ENCODE results near the gene OXGR1. TPM values are rescaled to one million over a fixed set of nuclear protein-coding genes. Genes with fewer than 3 reads are reported as not detected.

The OXGR1 gene
- total RNA-seq, 2 experiments from 2014 or later: not detected

GRCh38 chr13:97011446-97012131 is 17.3 kb upstream of the OXGR1 start:
- Histone ChIP-seq H3K27me3 (ENCODE audit: control insufficient read depth in 1 of 2, insufficient read depth in 2 of 2, low read length in 2 of 2) (peaks cover 0 to 17% of the 10 kb centered on the region in 2 experiments), H3K36me3 (ENCODE audit: insufficient read depth, low read length) (no peaks in the 10 kb centered on the region), H3K4me3 (ENCODE audit: low read length) (no peak overlapping the region), H3K4me1 (ENCODE audit: insufficient read depth, low read length) (peaks cover 4% of the 10 kb centered on the region), H3K9me3 (ENCODE audit: control insufficient read depth in 1 of 2, insufficient read depth in 1 of 2, low read length in 2 of 2) (no peaks in the 10 kb centered on the region), H3K27ac (ENCODE audit: low read depth in 1 of 2, low read length in 2 of 2) (no peak overlapping the region)
- ChIA-PET CTCF (interaction anchor here (0.6 kb wide), 1 partner anchor 38 kb away, joined by 3 read pairs; no protein-coding TSS in a partner anchor), POLR2A (no interaction called here)
- Mint-ChIP-seq H3K4me3 (no peak overlapping the region), H3K36me3 (ENCODE audit: low read depth) (no peaks in the 10 kb centered on the region), H3K27me3 (peaks cover 47% of the 10 kb centered on the region), H3K4me1 (ENCODE audit: low read depth) (peaks cover 6% of the 10 kb centered on the region), H3K27ac (no peak overlapping the region), H3K9me3 (no peaks in the 10 kb centered on the region)
- DNase-seq (no peak), ATAC-seq (ENCODE audit: poor library complexity) (no peak)
- intact Hi-C loops (cut with DNase I, micrococcal nuclease): no loop called here
- TF ChIP-seq CTCF (IDR thresholded peaks at IDR 0.05): no peak

DNA sequence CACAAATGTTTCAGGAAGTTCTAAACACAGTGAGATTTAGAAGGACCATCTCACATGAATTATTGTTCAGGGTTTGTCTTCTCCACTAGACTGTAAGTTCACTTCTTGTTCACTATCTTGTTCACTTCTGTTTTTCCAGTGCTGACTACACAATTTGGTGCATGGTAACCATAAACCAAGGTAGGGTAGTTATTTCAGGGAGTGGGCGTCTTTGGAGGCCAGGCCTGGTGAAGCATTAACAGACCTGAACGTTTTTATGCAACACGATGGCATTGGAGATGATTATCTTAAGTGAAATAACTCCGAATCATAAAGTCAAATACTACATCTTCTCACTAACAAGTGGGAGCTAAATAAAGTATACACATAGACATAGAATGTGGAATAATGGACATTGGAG is 14.4 kb upstream of the OXGR1 start:
- H3K27me3 ChIP-seq (ENCODE audit: control insufficient read depth in 1 of 2, insufficient read depth in 2 of 2, low read length in 2 of 2): peaks cover 0 to 11% of the 10 kb centered on the region in 2 experiments
- no peak for DNase-seq
- Mint-ChIP-seq H3K27ac (no peak overlapping the region), H3K36me3 (ENCODE audit: low read depth) (no peaks in the 10 kb centered on the region), H3K4me1 (ENCODE audit: low read depth) (no peaks in the 10 kb centered on the region), H3K27me3 (peaks cover 44% of the 10 kb centered on the region), H3K9me3 (no peaks in the 10 kb centered on the region), H3K4me3 (no peak overlapping the region)
- no peaks in the 10 kb centered on the region for H3K9me3 ChIP-seq (ENCODE audit: control insufficient read depth in 1 of 2, insufficient read depth in 1 of 2, low read length in 2 of 2)
- no peaks in the 10 kb centered on the region for H3K4me1 ChIP-seq (ENCODE audit: insufficient read depth, low read length)
- ChIA-PET CTCF (no interaction called here), POLR2A (no interaction called here)
- H3K36me3 ChIP-seq (ENCODE audit: insufficient read depth, low read length): no peaks in the 10 kb centered on the region
- ATAC-seq (ENCODE audit: poor library complexity): no peak
- H3K4me3 ChIP-seq (ENCODE audit: low read length): no peak overlapping the region
- intact Hi-C loops (cut with DNase I, micrococcal nuclease): no loop called here
- H3K27ac ChIP-seq (ENCODE audit: low read depth in 1 of 2, low read length in 2 of 2): no peak overlapping the region
- TF ChIP-seq CTCF (IDR thresholded peaks at IDR 0.05): no peak

DNA sequence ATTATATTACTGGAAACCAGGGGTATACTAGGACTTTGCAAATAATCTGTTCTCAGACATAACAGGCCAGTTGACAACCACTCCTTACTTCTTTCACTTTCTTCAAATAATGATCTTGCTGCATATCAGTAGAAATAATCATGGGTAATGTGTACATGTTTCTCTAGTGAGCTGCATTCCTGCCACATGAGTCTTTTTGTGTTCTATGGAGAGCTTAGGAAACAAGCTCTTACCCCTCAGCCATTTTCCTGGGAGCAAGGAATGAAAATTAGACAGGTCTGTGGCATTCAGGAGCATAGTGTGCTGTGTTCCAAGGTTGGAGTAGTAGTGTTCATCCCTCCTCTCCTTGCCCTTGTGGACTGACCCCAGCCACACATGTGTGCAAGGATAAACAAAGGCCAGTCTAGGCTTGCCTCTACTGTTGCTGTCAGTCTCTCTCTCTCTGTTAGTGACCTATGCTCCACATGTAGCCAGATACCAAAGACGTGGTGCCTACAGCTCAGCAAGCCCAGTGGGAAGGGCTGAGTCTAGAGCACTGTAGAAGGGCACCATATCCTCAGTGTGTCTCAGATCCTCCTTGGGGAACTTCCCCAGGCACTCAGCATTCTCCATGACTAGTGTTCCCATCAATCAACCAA is 11.5 kb upstream of the OXGR1 start:
- ChIA-PET POLR2A (interaction anchor here (0.6 kb wide), 1 partner anchor 65 kb away, joined by 3 read pairs; no protein-coding TSS in a partner anchor), CTCF (no interaction called here)
- no peak overlapping the region for H3K4me3 Mint-ChIP-seq
- Histone ChIP-seq H3K27ac (ENCODE audit: low read depth in 1 of 2, low read length in 2 of 2) (no peak overlapping the region), H3K4me1 (ENCODE audit: insufficient read depth, low read length) (no peaks in the 10 kb centered on the region), H3K4me3 (ENCODE audit: low read length) (no peak overlapping the region), H3K36me3 (ENCODE audit: insufficient read depth, low read length) (no peaks in the 10 kb centered on the region), H3K9me3 (ENCODE audit: control insufficient read depth in 1 of 2, insufficient read depth in 1 of 2, low read length in 2 of 2) (no peaks in the 10 kb centered on the region), H3K27me3 (ENCODE audit: control insufficient read depth in 1 of 2, insufficient read depth in 2 of 2, low read length in 2 of 2) (peaks cover 0 to 7% of the 10 kb centered on the region in 2 experiments)
- DNase-seq (no peak), ATAC-seq (ENCODE audit: poor library complexity) (no peak)
- H3K4me1 Mint-ChIP-seq (ENCODE audit: low read depth): no peaks in the 10 kb centered on the region
- no peak for TF ChIP-seq CTCF (IDR thresholded peaks at IDR 0.05)
- peaks cover 37% of the 10 kb centered on the region for H3K27me3 Mint-ChIP-seq
- intact Hi-C loops (cut with DNase I, micrococcal nuclease): no loop called here
- H3K9me3 Mint-ChIP-seq: no peaks in the 10 kb centered on the region
- H3K36me3 Mint-ChIP-seq (ENCODE audit: low read depth): no peaks in the 10 kb centered on the region
- H3K27ac Mint-ChIP-seq: no peak overlapping the region
